Measurements from ENCODE around the gene KLF2.
"Not testable (repeated sequence)": the region's sequence is repeated elsewhere in the genome, so short reads cannot be mapped to it uniquely, and the experiment has no call there.

The KLF2 gene

GRCh38 chr19:16293118-16294091, 31.2 kb upstream of the KLF2 start:
- peak overlapping the region; percentile 86 for H3K27ac ChIP-seq (ENCODE audit: low read depth, low read length)
- no peaks in the 10 kb centered on the region for H3K36me3 ChIP-seq (ENCODE audit: insufficient read depth, low read length)
- no peaks in the 10 kb centered on the region for H3K9me3 ChIP-seq (ENCODE audit: low read length)
- peak overlapping the region; percentile 0 for H3K9ac ChIP-seq (ENCODE audit: low read length)
- H3K4me1 ChIP-seq (ENCODE audit: insufficient read depth, low read length), result peaks cover 11% of the 10 kb centered on the region
- H3K4me3 ChIP-seq (ENCODE audit: low read depth in 1 of 2, low read length in 2 of 2), result peak overlapping the region; percentile 13 to 20
- H3K27me3 ChIP-seq (ENCODE audit: control insufficient read depth in 1 of 2, insufficient read depth in 2 of 2, low read length in 2 of 2), result no peaks in the 10 kb centered on the region

GRCh38 chr19:16295057-16295456, 29.6 kb upstream of the KLF2 start:
- Histone ChIP-seq H3K4me1 (ENCODE audit: insufficient read depth, low read length) (peaks cover 11% of the 10 kb centered on the region), H3K9me3 (ENCODE audit: low read length) (no peaks in the 10 kb centered on the region), H3K36me3 (ENCODE audit: insufficient read depth, low read length) (no peaks in the 10 kb centered on the region), H3K9ac (ENCODE audit: low read length) (no peak overlapping the region), H3K27me3 (ENCODE audit: control insufficient read depth in 1 of 2, insufficient read depth in 2 of 2, low read length in 2 of 2) (no peaks in the 10 kb centered on the region), H3K27ac (ENCODE audit: low read depth, low read length) (no peak overlapping the region), H3K4me3 (ENCODE audit: low read depth in 1 of 2, low read length in 2 of 2) (no peak overlapping the region)

GRCh38 chr19:16296713-16297112, 27.9 kb upstream of the KLF2 start:
- Histone ChIP-seq H3K4me1 (ENCODE audit: insufficient read depth, low read length) (peaks cover 11% of the 10 kb centered on the region), H3K27me3 (ENCODE audit: control insufficient read depth in 1 of 2, insufficient read depth in 2 of 2, low read length in 2 of 2) (no peaks in the 10 kb centered on the region), H3K9ac (ENCODE audit: low read length) (no peak overlapping the region), H3K9me3 (ENCODE audit: low read length) (no peaks in the 10 kb centered on the region), H3K27ac (ENCODE audit: low read depth, low read length) (no peak overlapping the region), H3K4me3 (ENCODE audit: low read depth in 1 of 2, low read length in 2 of 2) (no peak overlapping the region), H3K36me3 (ENCODE audit: insufficient read depth, low read length) (no peaks in the 10 kb centered on the region)

- Histone ChIP-seq H3K36me3 (ENCODE audit: insufficient read depth, low read length) (no peaks in the 10 kb centered on the region), H3K4me3 (ENCODE audit: low read depth in 1 of 2, low read length in 2 of 2) (no peak overlapping the region), H3K9ac (ENCODE audit: low read length) (no peak overlapping the region), H3K9me3 (ENCODE audit: low read length) (no peaks in the 10 kb centered on the region), H3K27me3 (ENCODE audit: control insufficient read depth in 1 of 2, insufficient read depth in 2 of 2, low read length in 2 of 2) (no peaks in the 10 kb centered on the region), H3K27ac (ENCODE audit: low read depth, low read length) (no peak overlapping the region), H3K4me1 (ENCODE audit: insufficient read depth, low read length) (peaks cover 11% of the 10 kb centered on the region)
These were observed 26.9 kb upstream of the KLF2 start for GRCh38 chr19:16297575-16298178.

- no peaks in the 10 kb centered on the region for H3K9me3 ChIP-seq (ENCODE audit: low read length)
- H3K27me3 ChIP-seq (ENCODE audit: control insufficient read depth in 1 of 2, insufficient read depth in 2 of 2, low read length in 2 of 2), result no peaks in the 10 kb centered on the region
- peaks cover 10% of the 10 kb centered on the region for H3K4me1 ChIP-seq (ENCODE audit: insufficient read depth, low read length)
- H3K27ac ChIP-seq (ENCODE audit: low read depth, low read length), result no peak overlapping the region
- no peaks in the 10 kb centered on the region for H3K36me3 ChIP-seq (ENCODE audit: insufficient read depth, low read length)
- H3K4me3 ChIP-seq (ENCODE audit: low read depth in 1 of 2, low read length in 2 of 2), result no peak overlapping the region
- H3K9ac ChIP-seq (ENCODE audit: low read length), result no peak overlapping the region
These were observed 26.3 kb upstream of the KLF2 start for GRCh38 chr19:16298334-16298733.

- Histone ChIP-seq H3K27me3 (ENCODE audit: control insufficient read depth in 1 of 2, insufficient read depth in 2 of 2, low read length in 2 of 2) (no peaks in the 10 kb centered on the region), H3K9me3 (ENCODE audit: low read length) (no peaks in the 10 kb centered on the region), H3K9ac (ENCODE audit: low read length) (no peak overlapping the region), H3K4me1 (ENCODE audit: insufficient read depth, low read length) (peaks cover 10% of the 10 kb centered on the region), H3K4me3 (ENCODE audit: low read depth in 1 of 2, low read length in 2 of 2) (no peak overlapping the region), H3K36me3 (ENCODE audit: insufficient read depth, low read length) (no peaks in the 10 kb centered on the region), H3K27ac (ENCODE audit: low read depth, low read length) (no peak overlapping the region)
These were observed 22.5 kb upstream of the KLF2 start for GRCh38 chr19:16301999-16302694.

- Histone ChIP-seq H3K4me3 (ENCODE audit: low read depth in 1 of 2, low read length in 2 of 2) (no peak overlapping the region), H3K27ac (ENCODE audit: low read depth, low read length) (no peak overlapping the region), H3K9ac (ENCODE audit: low read length) (no peak overlapping the region), H3K36me3 (ENCODE audit: insufficient read depth, low read length) (no peaks in the 10 kb centered on the region), H3K4me1 (ENCODE audit: insufficient read depth, low read length) (peaks cover 10% of the 10 kb centered on the region), H3K27me3 (ENCODE audit: control insufficient read depth in 1 of 2, insufficient read depth in 2 of 2, low read length in 2 of 2) (no peaks in the 10 kb centered on the region), H3K9me3 (ENCODE audit: low read length) (no peaks in the 10 kb centered on the region)
These were observed 20.9 kb upstream of the KLF2 start for GRCh38 chr19:16303755-16304154.

- not testable (repeated sequence) for H3K9me3 ChIP-seq (ENCODE audit: low read length); H3K36me3 ChIP-seq (ENCODE audit: insufficient read depth, low read length); H3K9ac ChIP-seq (ENCODE audit: low read length); H3K27me3 ChIP-seq (ENCODE audit: control insufficient read depth in 1 of 2, insufficient read depth in 2 of 2, low read length in 2 of 2); H3K27ac ChIP-seq (ENCODE audit: low read depth, low read length); H3K4me1 ChIP-seq (ENCODE audit: insufficient read depth, low read length); H3K4me3 ChIP-seq (ENCODE audit: low read depth in 1 of 2, low read length in 2 of 2)
These were observed 20.1 kb upstream of the KLF2 start for GRCh38 chr19:16304511-16304910.

- not testable (repeated sequence) for H3K9ac ChIP-seq (ENCODE audit: low read length); H3K9me3 ChIP-seq (ENCODE audit: low read length); H3K4me1 ChIP-seq (ENCODE audit: insufficient read depth, low read length); H3K27ac ChIP-seq (ENCODE audit: low read depth, low read length); H3K27me3 ChIP-seq (ENCODE audit: control insufficient read depth in 1 of 2, insufficient read depth in 2 of 2, low read length in 2 of 2); H3K4me3 ChIP-seq (ENCODE audit: low read depth in 1 of 2, low read length in 2 of 2); H3K36me3 ChIP-seq (ENCODE audit: insufficient read depth, low read length)
These were observed 19.6 kb upstream of the KLF2 start for GRCh38 chr19:16305060-16305459.

- Histone ChIP-seq H3K27ac (ENCODE audit: low read depth, low read length) (no peak overlapping the region), H3K4me1 (ENCODE audit: insufficient read depth, low read length) (peaks cover 10% of the 10 kb centered on the region), H3K36me3 (ENCODE audit: insufficient read depth, low read length) (no peaks in the 10 kb centered on the region), H3K27me3 (ENCODE audit: control insufficient read depth in 1 of 2, insufficient read depth in 2 of 2, low read length in 2 of 2) (no peaks in the 10 kb centered on the region), H3K9ac (ENCODE audit: low read length) (no peak overlapping the region), H3K4me3 (ENCODE audit: low read depth in 1 of 2, low read length in 2 of 2) (no peak overlapping the region), H3K9me3 (ENCODE audit: low read length) (no peaks in the 10 kb centered on the region)
These were observed 17.8 kb upstream of the KLF2 start for GRCh38 chr19:16306728-16307402.

- Histone ChIP-seq H3K9me3 (ENCODE audit: low read length) (no peaks in the 10 kb centered on the region), H3K4me3 (ENCODE audit: low read depth in 1 of 2, low read length in 2 of 2) (no peak overlapping the region), H3K27me3 (ENCODE audit: control insufficient read depth in 1 of 2, insufficient read depth in 2 of 2, low read length in 2 of 2) (no peaks in the 10 kb centered on the region), H3K36me3 (ENCODE audit: insufficient read depth, low read length) (no peaks in the 10 kb centered on the region), H3K4me1 (ENCODE audit: insufficient read depth, low read length) (peaks cover 10% of the 10 kb centered on the region), H3K9ac (ENCODE audit: low read length) (no peak overlapping the region), H3K27ac (ENCODE audit: low read depth, low read length) (no peak overlapping the region)
These were observed 16.5 kb upstream of the KLF2 start for GRCh38 chr19:16308081-16308480.

Measured in muscle layer of colon (tissue), 2 donors.